ENCODE measurements around the gene ZNF503. TPM values are rescaled to one million over a fixed set of nuclear protein-coding genes. Genes with fewer than 3 reads are reported as not detected.

The ZNF503 gene
- total RNA-seq, 1 donor from 2014 or later: 3.7 TPM

GRCh38 chr10:75396631-75397495 is 4.7 kb downstream of the ZNF503 start:
- H3K27me3 ChIP-seq (ENCODE audit: control insufficient read depth in 3 of 3, insufficient read depth in 3 of 3, low read length in 3 of 3): peaks cover 13 to 78% (median 20%) of the 10 kb centered on the region in 3 donors
- no peaks in the 10 kb centered on the region for H3K9me3 ChIP-seq (ENCODE audit: control insufficient read depth in 3 of 3, low read length in 3 of 3)
- peaks cover 0 to 4% (median 2%) of the 10 kb centered on the region in 3 donors for H3K36me3 ChIP-seq (ENCODE audit: control insufficient read depth in 3 of 3, insufficient read depth in 3 of 3, low read length in 3 of 3)
- H3K4me1 ChIP-seq (ENCODE audit: control insufficient read depth in 3 of 3, insufficient read depth in 3 of 3, low read length in 3 of 3): peaks cover 5 to 27% (median 25%) of the 10 kb centered on the region in 3 donors
- H3K9ac ChIP-seq (ENCODE audit: low read depth in 1 of 3, low read length in 3 of 3): peak overlapping the region in 2 of 3 donors; percentile 38 to 68
- peak overlapping the region; percentile 25 for H3K27ac ChIP-seq (ENCODE audit: low read depth, low read length)
- peak overlapping the region; percentile 27 to 45 (median 38) for H3K4me3 ChIP-seq (ENCODE audit: low read length in 3 of 3)

- Histone ChIP-seq H3K4me3 (ENCODE audit: low read length in 3 of 3) (peak overlapping the region; percentile 38 to 45 (median 40)), H3K9ac (ENCODE audit: low read depth in 1 of 3, low read length in 3 of 3) (peak overlapping the region in 2 of 3 donors; percentile 38 to 68), H3K27ac (ENCODE audit: low read depth, low read length) (peak overlapping the region; percentile 25), H3K27me3 (ENCODE audit: control insufficient read depth in 3 of 3, insufficient read depth in 3 of 3, low read length in 3 of 3) (peaks cover 13 to 79% (median 20%) of the 10 kb centered on the region in 3 donors), H3K9me3 (ENCODE audit: control insufficient read depth in 3 of 3, low read length in 3 of 3) (no peaks in the 10 kb centered on the region), H3K36me3 (ENCODE audit: control insufficient read depth in 3 of 3, insufficient read depth in 3 of 3, low read length in 3 of 3) (peaks cover 0 to 4% (median 2%) of the 10 kb centered on the region in 3 donors), H3K4me1 (ENCODE audit: control insufficient read depth in 3 of 3, insufficient read depth in 3 of 3, low read length in 3 of 3) (peaks cover 5 to 25% (median 24%) of the 10 kb centered on the region in 3 donors)
These were observed 5.5 kb downstream of the ZNF503 start for GRCh38 chr10:75395932-75396630.

- peak overlapping the region; percentile 38 to 45 (median 40) for H3K4me3 ChIP-seq (ENCODE audit: low read length in 3 of 3)
- H3K9me3 ChIP-seq (ENCODE audit: control insufficient read depth in 3 of 3, low read length in 3 of 3): no peaks in the 10 kb centered on the region
- peaks cover 2 to 23% (median 20%) of the 10 kb centered on the region in 3 donors for H3K4me1 ChIP-seq (ENCODE audit: control insufficient read depth in 3 of 3, insufficient read depth in 3 of 3, low read length in 3 of 3)
- peak overlapping the region in 2 of 3 donors; percentile 38 to 68 for H3K9ac ChIP-seq (ENCODE audit: low read depth in 1 of 3, low read length in 3 of 3)
- H3K27me3 ChIP-seq (ENCODE audit: control insufficient read depth in 3 of 3, insufficient read depth in 3 of 3, low read length in 3 of 3): peaks cover 13 to 72% (median 20%) of the 10 kb centered on the region in 3 donors
- H3K36me3 ChIP-seq (ENCODE audit: control insufficient read depth in 3 of 3, insufficient read depth in 3 of 3, low read length in 3 of 3): peaks cover 0 to 4% (median 2%) of the 10 kb centered on the region in 3 donors
- H3K27ac ChIP-seq (ENCODE audit: low read depth, low read length): peak overlapping the region; percentile 25
These were observed 6.3 kb downstream of the ZNF503 start for GRCh38 chr10:75395066-75395931.

- H3K27ac ChIP-seq (ENCODE audit: low read depth, low read length): no peak overlapping the region
- peaks cover 0 to 14% (median 12%) of the 10 kb centered on the region in 3 donors for H3K4me1 ChIP-seq (ENCODE audit: control insufficient read depth in 3 of 3, insufficient read depth in 3 of 3, low read length in 3 of 3)
- H3K9me3 ChIP-seq (ENCODE audit: control insufficient read depth in 3 of 3, low read length in 3 of 3): no peaks in the 10 kb centered on the region
- peaks cover 0 to 4% (median 2%) of the 10 kb centered on the region in 3 donors for H3K36me3 ChIP-seq (ENCODE audit: control insufficient read depth in 3 of 3, insufficient read depth in 3 of 3, low read length in 3 of 3)
- H3K27me3 ChIP-seq (ENCODE audit: control insufficient read depth in 3 of 3, insufficient read depth in 3 of 3, low read length in 3 of 3): peaks cover 13 to 62% (median 20%) of the 10 kb centered on the region in 3 donors
- no peak overlapping the region for H3K9ac ChIP-seq (ENCODE audit: low read depth in 1 of 3, low read length in 3 of 3)
- H3K4me3 ChIP-seq (ENCODE audit: low read length in 3 of 3): no peak overlapping the region
These were observed 7.3 kb downstream of the ZNF503 start for GRCh38 chr10:75394221-75394620.

DNA sequence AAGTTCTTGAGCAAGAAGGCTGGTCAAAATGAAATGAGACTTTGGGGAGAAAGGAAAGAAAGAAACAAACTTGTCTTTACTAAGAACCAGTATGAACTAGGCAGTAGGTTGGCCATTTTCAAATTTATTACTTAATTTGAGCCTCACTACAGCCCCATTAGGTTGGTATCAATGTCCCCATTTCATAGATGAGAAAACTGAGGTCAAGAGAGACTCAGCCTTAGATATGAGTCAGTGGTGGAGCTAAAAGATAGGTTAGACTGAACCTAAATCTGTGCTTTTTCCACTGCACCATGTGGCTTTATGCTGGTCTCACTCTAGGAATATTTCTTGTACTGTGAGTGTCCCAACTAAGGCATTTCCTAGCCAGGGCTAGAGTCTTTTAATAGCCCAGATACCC is 8.8 kb downstream of the ZNF503 start:
- peaks cover 13 to 53% (median 20%) of the 10 kb centered on the region in 3 donors for H3K27me3 ChIP-seq (ENCODE audit: control insufficient read depth in 3 of 3, insufficient read depth in 3 of 3, low read length in 3 of 3)
- peaks cover 0 to 12% (median 7%) of the 10 kb centered on the region in 3 donors for H3K4me1 ChIP-seq (ENCODE audit: control insufficient read depth in 3 of 3, insufficient read depth in 3 of 3, low read length in 3 of 3)
- H3K27ac ChIP-seq (ENCODE audit: low read depth, low read length): no peak overlapping the region
- H3K36me3 ChIP-seq (ENCODE audit: control insufficient read depth in 3 of 3, insufficient read depth in 3 of 3, low read length in 3 of 3): no peaks in the 10 kb centered on the region
- no peaks in the 10 kb centered on the region for H3K9me3 ChIP-seq (ENCODE audit: control insufficient read depth in 3 of 3, low read length in 3 of 3)
- H3K9ac ChIP-seq (ENCODE audit: low read depth in 1 of 3, low read length in 3 of 3): no peak overlapping the region
- H3K4me3 ChIP-seq (ENCODE audit: low read length in 3 of 3): no peak overlapping the region

GRCh38 chr10:75392271-75392670 is 9.3 kb downstream of the ZNF503 start:
- H3K27me3 ChIP-seq (ENCODE audit: control insufficient read depth in 3 of 3, insufficient read depth in 3 of 3, low read length in 3 of 3): peaks cover 13 to 49% (median 20%) of the 10 kb centered on the region in 3 donors
- no peak overlapping the region for H3K27ac ChIP-seq (ENCODE audit: low read depth, low read length)
- H3K36me3 ChIP-seq (ENCODE audit: control insufficient read depth in 3 of 3, insufficient read depth in 3 of 3, low read length in 3 of 3): no peaks in the 10 kb centered on the region
- H3K4me1 ChIP-seq (ENCODE audit: control insufficient read depth in 3 of 3, insufficient read depth in 3 of 3, low read length in 3 of 3): peaks cover 0 to 12% (median 7%) of the 10 kb centered on the region in 3 donors
- no peaks in the 10 kb centered on the region for H3K9me3 ChIP-seq (ENCODE audit: control insufficient read depth in 3 of 3, low read length in 3 of 3)
- no peak overlapping the region for H3K9ac ChIP-seq (ENCODE audit: low read depth in 1 of 3, low read length in 3 of 3)
- H3K4me3 ChIP-seq (ENCODE audit: low read length in 3 of 3): no peak overlapping the region

GRCh38 chr10:75390178-75390577 is 11.4 kb downstream of the ZNF503 start:
- Histone ChIP-seq H3K4me1 (ENCODE audit: control insufficient read depth in 3 of 3, insufficient read depth in 3 of 3, low read length in 3 of 3) (peaks cover 0 to 5% (median 4%) of the 10 kb centered on the region in 3 donors), H3K4me3 (ENCODE audit: low read length in 3 of 3) (no peak overlapping the region), H3K27ac (ENCODE audit: low read depth, low read length) (no peak overlapping the region), H3K36me3 (ENCODE audit: control insufficient read depth in 3 of 3, insufficient read depth in 3 of 3, low read length in 3 of 3) (no peaks in the 10 kb centered on the region), H3K27me3 (ENCODE audit: control insufficient read depth in 3 of 3, insufficient read depth in 3 of 3, low read length in 3 of 3) (peaks cover 4 to 34% (median 9%) of the 10 kb centered on the region in 3 donors), H3K9ac (ENCODE audit: low read depth in 1 of 3, low read length in 3 of 3) (no peak overlapping the region), H3K9me3 (ENCODE audit: control insufficient read depth in 3 of 3, low read length in 3 of 3) (peaks cover 0 to 9% (median 2%) of the 10 kb centered on the region in 3 donors)

DNA sequence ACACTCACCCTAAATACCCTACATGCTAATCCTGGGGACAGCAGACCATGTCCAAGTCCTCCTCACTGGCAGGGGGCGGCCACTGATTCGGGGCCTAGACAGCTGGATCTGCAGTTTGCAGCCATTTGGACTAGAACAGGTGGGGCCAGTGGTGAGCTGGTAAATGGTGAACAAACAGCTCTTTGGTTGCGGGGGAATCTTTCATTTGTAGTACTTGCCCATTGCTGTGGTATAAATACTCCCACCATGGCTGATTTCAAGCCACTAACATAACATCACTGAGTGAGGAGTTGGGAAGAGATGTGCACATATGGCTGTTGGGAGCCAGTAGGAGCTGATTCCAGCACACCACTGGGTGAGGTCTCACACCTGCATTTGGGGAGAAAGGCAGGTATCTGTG is 13.5 kb downstream of the ZNF503 start:
- Histone ChIP-seq H3K9me3 (ENCODE audit: control insufficient read depth in 3 of 3, low read length in 3 of 3) (peaks cover 0 to 9% (median 2%) of the 10 kb centered on the region in 3 donors), H3K9ac (ENCODE audit: low read depth in 1 of 3, low read length in 3 of 3) (no peak overlapping the region), H3K27ac (ENCODE audit: low read depth, low read length) (no peak overlapping the region), H3K4me1 (ENCODE audit: control insufficient read depth in 3 of 3, insufficient read depth in 3 of 3, low read length in 3 of 3) (no peaks in the 10 kb centered on the region), H3K36me3 (ENCODE audit: control insufficient read depth in 3 of 3, insufficient read depth in 3 of 3, low read length in 3 of 3) (no peaks in the 10 kb centered on the region), H3K4me3 (ENCODE audit: low read length in 3 of 3) (no peak overlapping the region), H3K27me3 (ENCODE audit: control insufficient read depth in 3 of 3, insufficient read depth in 3 of 3, low read length in 3 of 3) (peaks cover 0 to 18% (median 0%) of the 10 kb centered on the region in 3 donors)

- Histone ChIP-seq H3K27me3 (ENCODE audit: control insufficient read depth in 3 of 3, insufficient read depth in 3 of 3, low read length in 3 of 3) (peaks cover 0 to 9% (median 0%) of the 10 kb centered on the region in 3 donors), H3K4me1 (ENCODE audit: control insufficient read depth in 3 of 3, insufficient read depth in 3 of 3, low read length in 3 of 3) (no peaks in the 10 kb centered on the region), H3K36me3 (ENCODE audit: control insufficient read depth in 3 of 3, insufficient read depth in 3 of 3, low read length in 3 of 3) (no peaks in the 10 kb centered on the region), H3K9me3 (ENCODE audit: control insufficient read depth in 3 of 3, low read length in 3 of 3) (peaks cover 0 to 9% (median 2%) of the 10 kb centered on the region in 3 donors), H3K9ac (ENCODE audit: low read depth in 1 of 3, low read length in 3 of 3) (no peak overlapping the region), H3K4me3 (ENCODE audit: low read length in 3 of 3) (no peak overlapping the region), H3K27ac (ENCODE audit: low read depth, low read length) (no peak overlapping the region)
These were observed 15.4 kb downstream of the ZNF503 start for GRCh38 chr10:75386128-75386527.

Measured in skeletal muscle tissue (tissue), 4 donors.